Thyroid gland (tissue), 4 donors: ENCODE measurements around the gene CHST5. TPM values are rescaled to one million over a fixed set of nuclear protein-coding genes. Genes with fewer than 3 reads are reported as not detected.

Experiments
- DNase-seq, 2 donors: peaks; one replicate each; pipeline ENCODE4 v3.0.0-alpha.2; 2019
- H3K27ac ChIP-seq, 3 donors: fragments of 200-600 bp; sonication (generic); 1 replicate in 2 of 3; 2 replicates in 1 of 3; pipeline ENCODE4 v1.5.1; 2016 to 2019; ENCODE audit warnings: mild to moderate bottlenecking in 1 of 3, moderate library complexity in 1 of 3
- H3K27me3 ChIP-seq: fragments of 200-600 bp; sonication (generic); one replicate; pipeline ENCODE4 v1.5.1; 2019
- H3K36me3 ChIP-seq, 2 donors: fragments of 200-600 bp; sonication (generic); one replicate each; pipeline ENCODE4 v1.5.1; 2016 to 2019
- H3K4me1 ChIP-seq, 2 donors: fragments of 200-600 bp; sonication (generic); one replicate each; pipeline ENCODE4 v1.5.1; 2017 to 2019
- H3K4me3 ChIP-seq, 3 donors: fragments of 200-600 bp; sonication (generic); replicated peaks in 1 of 3; 1 replicate in 2 of 3; 2 replicates in 1 of 3; pipeline ENCODE4 v1.5.1; 2016; ENCODE audit warnings: mild to moderate bottlenecking in 1 of 3
- H3K9me3 ChIP-seq: fragments of 200-600 bp; sonication (generic); one replicate; pipeline ENCODE4 v1.5.1; 2017
- CTCF ChIP-seq, 6 experiments: fragments of 200-600 bp in 3 of 6; fragments of 450-650 bp in 3 of 6; sonication (generic) in 3 of 6; IDR thresholded peaks; one replicate each; pipeline ENCODE4 v1.5.1; 2016 to 2019; ENCODE audit warnings: antibody characterized with exemption in 6 of 6, mild to moderate bottlenecking in 2 of 6, inconsistent platforms in 1 of 6, moderate library complexity in 1 of 6
- POLR2A ChIP-seq, 2 donors: fragments of 450-650 bp; IDR thresholded peaks; one replicate each; pipeline ENCODE4 v1.6.1; 2017; ENCODE audit warnings: antibody characterized with exemption in 2 of 2, mild to moderate bottlenecking in 2 of 2, moderate library complexity in 1 of 2
- WGBS, 2 donors: methylation state at CpG; one replicate each; pipeline ENCODE4 v1.1.5; 2017; 5-methylcytosine and 5-hydroxymethylcytosine counted together
- intact Hi-C: fragments of 100-400 bp; cut with DNase I; formaldehyde crosslinking; loops from one replicate; pipeline ENCODE4 v1.15.1; 2023
- total RNA-seq, 4 donors: library from RNA; depleted of rRNA; stranded (reverse); fragments of >200 nt; gene quantifications; one replicate each; pipeline ENCODE4 v1.2.3, GENCODE V29; 2016

Gene CHST5
- total RNA-seq, 4 donors from 2014 or later, result 0.50 TPM; not detected in 3

DNA sequence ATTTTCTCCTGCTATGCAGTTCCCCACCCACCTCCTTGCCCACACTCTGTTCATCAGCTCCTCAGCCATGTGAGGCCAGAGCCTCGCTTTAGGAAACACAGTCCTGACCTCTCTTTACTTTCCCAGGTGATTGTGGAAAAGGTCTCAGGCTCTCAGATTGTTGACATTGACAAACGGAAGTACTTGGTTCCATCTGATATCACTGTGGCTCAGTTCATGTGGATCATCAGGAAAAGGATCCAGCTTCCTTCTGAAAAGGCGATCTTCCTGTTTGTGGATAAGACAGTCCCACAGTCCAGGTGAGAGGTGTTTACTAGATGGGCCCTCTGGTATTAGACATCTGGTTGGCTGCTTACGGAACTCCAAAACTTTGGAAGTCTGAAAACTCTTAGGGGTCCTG lies 32.0 kb upstream of the CHST5 start:
- intact Hi-C loops, result loop anchor here (10.0 kb wide), 1 partner anchor 53 kb away; no protein-coding TSS in a partner anchor
- TF ChIP-seq CTCF (IDR thresholded peaks at IDR 0.05), result no peak
- TF ChIP-seq POLR2A (IDR thresholded peaks at IDR 0.05), result no peak
- Histone ChIP-seq H3K36me3 (peaks cover 31 to 32% of the 10 kb centered on the region in 2 donors), H3K9me3 (no peaks in the 10 kb centered on the region), H3K4me3 (no peak overlapping the region), H3K27ac (no peak overlapping the region), H3K27me3 (no peaks in the 10 kb centered on the region), H3K4me1 (peaks cover 15 to 21% of the 10 kb centered on the region in 2 donors)
- no peak for DNase-seq
- WGBS, 2 donors, result 71 to 72% methylated on average over 4 of the region's 4 CpGs

GRCh38 chr16:75566758-75567255 lies 30.9 kb upstream of the CHST5 start:
- peaks cover 15 to 21% of the 10 kb centered on the region in 2 donors for H3K4me1 ChIP-seq
- DNase-seq, result peak; percentile 13 to 23
- H3K9me3 ChIP-seq, result no peaks in the 10 kb centered on the region
- H3K4me3 ChIP-seq, result peak overlapping the region; percentile 62 to 90 (median 77)
- 4 to 8% methylated on average over 2 to 22 of the region's 32 CpGs for WGBS, 2 donors
- H3K27ac ChIP-seq, result peak overlapping the region in 2 of 3 donors; percentile 61 to 64
- TF ChIP-seq CTCF (IDR thresholded peaks at IDR 0.05), result no peak
- TF ChIP-seq POLR2A (IDR thresholded peaks at IDR 0.05), result no peak
- intact Hi-C loops, result loop anchor here (10.0 kb wide), 1 partner anchor 52 kb away; no protein-coding TSS in a partner anchor
- H3K36me3 ChIP-seq, result peaks cover 22 to 23% of the 10 kb centered on the region in 2 donors
- no peaks in the 10 kb centered on the region for H3K27me3 ChIP-seq

- DNase-seq, result peak; percentile 76 to 77
- Histone ChIP-seq H3K36me3 (peaks cover 18 to 23% of the 10 kb centered on the region in 2 donors), H3K27me3 (no peaks in the 10 kb centered on the region), H3K4me3 (peak within 1 kb of the TSS; percentile 62 to 90 (median 77)), H3K27ac (peak within 1 kb of the TSS; percentile 17 to 64 (median 61)), H3K9me3 (no peaks in the 10 kb centered on the region), H3K4me1 (peaks cover 15 to 21% of the 10 kb centered on the region in 2 donors)
- TF ChIP-seq CTCF (IDR thresholded peaks at IDR 0.05) (peak in 1 of 6 experiments; percentile 4), POLR2A (IDR thresholded peaks at IDR 0.05) (peak in 1 of 2 donors; percentile 89)
- intact Hi-C loops, result loop anchor here (10.0 kb wide), 1 partner anchor 51 kb away; no protein-coding TSS in a partner anchor
- WGBS, 2 donors, result 0 to 2% methylated on average over 19 to 24 of the region's 69 CpGs
These were observed 30.3 kb upstream of the CHST5 start, which contains the start of gene GABARAPL2 for GRCh38 chr16:75566040-75566757. Gene GABARAPL2 (plus strand): TSS chr16:75566379. CDS start chr16:75566487, 108 bp downstream.

- H3K4me3 ChIP-seq, result peak overlapping the region; percentile 62 to 90 (median 77)
- no peak for TF ChIP-seq CTCF (IDR thresholded peaks at IDR 0.05)
- no peak for DNase-seq
- 21 to 24% methylated on average over 15 of the region's 15 CpGs for WGBS, 2 donors
- H3K27me3 ChIP-seq, result no peaks in the 10 kb centered on the region
- peak overlapping the region in 1 of 3 donors; percentile 64 for H3K27ac ChIP-seq
- intact Hi-C loops, result loop anchor here (10.0 kb wide), 1 partner anchor 51 kb away; no protein-coding TSS in a partner anchor
- H3K4me1 ChIP-seq, result peaks cover 15 to 21% of the 10 kb centered on the region in 2 donors
- H3K9me3 ChIP-seq, result no peaks in the 10 kb centered on the region
- H3K36me3 ChIP-seq, result peaks cover 14 to 23% of the 10 kb centered on the region in 2 donors
These were observed 29.7 kb upstream of the CHST5 start for GRCh38 chr16:75565640-75566039.
